ENCODE results near the gene ABCA1.
"Not testable (repeated sequence)": the region's sequence is repeated elsewhere in the genome, so short reads cannot be mapped to it uniquely, and the experiment has no call there.

ABCA1 gene

DNA sequence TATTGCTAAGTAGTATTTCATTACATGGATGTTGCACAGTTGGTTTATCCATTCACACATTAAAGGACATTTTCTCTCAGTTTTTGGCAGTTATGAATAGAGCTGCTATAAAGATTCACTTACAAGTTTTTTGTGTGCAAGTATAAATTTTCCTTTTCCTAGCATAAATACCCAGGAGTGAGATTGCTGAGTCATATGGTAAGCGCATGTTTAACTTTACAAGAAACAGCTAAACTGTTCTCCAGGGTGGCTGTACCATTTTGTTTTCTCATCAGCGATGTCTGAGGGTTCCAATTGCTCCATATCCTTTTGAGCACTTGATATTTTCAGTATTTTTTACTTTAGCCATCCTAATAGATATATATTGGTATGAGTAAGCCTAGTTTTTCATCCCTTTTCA, 16.4 kb upstream of the ABCA1 start:
- FAIRE-seq, result no peak

DNA sequence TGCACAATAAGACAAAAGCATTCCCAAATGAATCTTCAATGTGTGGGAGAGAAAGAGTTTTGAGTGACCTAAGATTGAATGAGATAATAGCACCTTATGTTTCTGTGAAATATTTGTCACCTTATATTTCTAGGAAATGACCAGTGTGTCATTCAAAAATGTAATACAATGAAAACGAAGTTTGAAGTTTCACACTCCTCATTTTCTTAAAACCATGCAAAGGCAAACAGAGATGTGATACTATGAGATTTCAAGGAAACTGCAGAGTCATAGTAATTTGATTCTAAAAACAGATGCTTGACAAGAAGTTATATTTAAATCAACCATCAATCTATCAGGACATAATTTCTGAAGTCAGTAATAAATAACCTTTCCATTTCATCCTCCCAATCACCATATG, 13.6 kb upstream of the ABCA1 start:
- FAIRE-seq, result no peak

DNA sequence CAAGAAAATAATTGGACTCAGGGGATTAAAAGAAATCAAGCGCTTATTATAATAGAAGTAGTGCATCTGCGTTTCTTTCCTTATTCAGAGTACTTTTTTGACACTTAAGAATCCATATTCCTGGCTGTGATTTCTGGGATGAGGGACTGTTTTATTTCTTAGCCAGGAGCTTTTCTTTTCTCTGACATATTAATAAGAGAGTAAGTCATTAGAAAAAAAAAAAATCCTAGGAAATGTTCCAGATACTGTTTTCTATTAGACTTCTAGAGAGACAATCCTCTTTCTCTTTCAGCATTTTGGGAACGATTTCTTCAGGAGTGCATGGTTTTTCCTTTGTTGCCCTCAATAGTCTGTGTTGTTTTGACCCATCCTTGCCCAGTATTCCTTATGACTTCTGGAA, 8.3 kb upstream of the ABCA1 start:
- FAIRE-seq, result peak; percentile 51

DNA sequence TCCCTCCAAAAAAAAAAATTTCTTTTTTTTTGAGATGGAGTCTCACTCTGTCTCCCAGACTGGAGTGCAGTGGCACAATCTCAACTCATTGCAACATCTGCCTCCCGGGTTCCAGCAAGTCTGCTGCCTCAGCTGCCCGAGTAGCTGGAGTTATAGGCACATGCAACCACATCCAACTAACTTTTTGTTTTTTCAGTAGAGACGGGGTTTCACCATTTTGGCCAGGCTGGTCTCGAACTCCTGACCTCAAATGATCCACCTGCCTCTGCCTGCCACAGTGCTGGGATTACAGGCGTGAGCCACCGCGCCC, 7.5 kb upstream of the ABCA1 start:
- not testable (repeated sequence) for FAIRE-seq

DNA sequence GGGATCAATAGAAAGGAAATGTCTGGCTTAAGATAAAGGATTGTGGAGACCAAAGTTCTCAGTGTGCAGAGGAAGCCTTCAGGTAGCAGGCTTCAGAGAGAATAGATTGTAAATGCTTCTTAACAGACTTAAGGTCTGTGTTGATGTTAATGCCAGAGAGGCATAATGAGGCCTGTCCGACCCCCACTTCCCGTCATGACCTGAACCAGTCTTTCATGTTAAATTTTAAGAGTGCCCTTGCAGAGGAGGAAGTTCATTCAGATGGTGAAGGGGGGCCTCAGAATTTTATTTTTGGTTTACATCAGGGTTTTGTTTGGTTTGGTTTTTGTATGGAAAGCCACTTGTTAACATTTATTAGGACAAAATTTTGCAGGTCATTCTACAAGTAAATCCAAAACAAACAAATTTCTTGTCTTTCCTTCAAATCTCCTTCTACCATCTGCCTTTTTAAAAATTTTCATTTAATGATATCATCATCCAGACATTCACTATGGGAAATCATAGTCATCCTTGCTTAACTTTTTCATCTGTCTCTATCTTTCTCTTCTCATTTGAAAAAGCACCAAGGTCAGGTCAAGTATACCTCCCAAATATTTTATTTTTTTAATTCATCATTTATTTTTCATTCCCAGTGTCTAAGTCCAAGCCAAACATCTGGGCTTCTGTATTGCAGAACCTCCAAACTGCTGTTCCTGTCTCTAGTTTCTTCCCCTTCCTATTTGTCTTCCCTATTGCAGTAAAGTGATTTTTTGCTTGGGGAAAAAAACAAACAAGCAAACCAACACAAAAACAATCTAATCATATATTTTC, 6.9 kb upstream of the ABCA1 start:
- peak; percentile 89 for FAIRE-seq

DNA sequence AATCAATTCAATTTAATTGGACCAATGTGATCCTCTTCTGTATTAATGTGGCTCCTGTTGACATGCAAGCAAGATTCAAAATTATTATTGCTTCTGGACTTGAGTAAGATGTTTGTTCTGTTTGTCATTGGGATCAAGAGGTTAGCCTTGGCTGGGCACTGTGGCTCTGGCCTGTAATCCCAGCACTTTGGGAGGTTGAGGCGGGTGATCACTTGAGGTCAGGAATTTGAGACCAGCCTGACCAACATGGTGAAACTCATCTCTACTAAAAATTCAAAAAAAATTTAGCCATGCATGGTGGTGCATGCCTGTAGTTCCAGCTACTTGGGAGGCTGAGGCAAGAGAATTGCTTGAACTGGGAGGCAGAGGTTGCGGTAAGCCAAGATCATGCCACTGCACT, 5.1 kb upstream of the ABCA1 start:
- not testable (repeated sequence) for FAIRE-seq

DNA sequence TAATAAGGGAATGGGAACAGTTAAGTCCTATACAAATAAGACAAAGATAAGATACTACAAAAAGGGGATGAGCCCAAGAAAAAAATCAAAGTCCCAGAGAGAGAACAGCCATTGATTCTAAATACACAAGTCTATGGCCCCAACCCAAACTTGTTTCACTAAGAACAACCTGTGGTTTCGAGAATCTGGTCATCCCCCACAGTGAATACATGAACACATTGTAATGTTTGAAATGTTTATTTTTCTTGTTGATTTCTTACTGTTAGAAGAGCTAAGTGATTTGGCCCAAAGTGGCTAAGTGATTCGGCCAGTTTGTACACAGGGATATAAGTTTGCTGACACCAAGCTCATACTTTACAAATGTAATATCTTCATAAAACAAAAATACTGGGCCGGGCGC, 3.3 kb upstream of the ABCA1 start:
- FAIRE-seq, result no peak

DNA sequence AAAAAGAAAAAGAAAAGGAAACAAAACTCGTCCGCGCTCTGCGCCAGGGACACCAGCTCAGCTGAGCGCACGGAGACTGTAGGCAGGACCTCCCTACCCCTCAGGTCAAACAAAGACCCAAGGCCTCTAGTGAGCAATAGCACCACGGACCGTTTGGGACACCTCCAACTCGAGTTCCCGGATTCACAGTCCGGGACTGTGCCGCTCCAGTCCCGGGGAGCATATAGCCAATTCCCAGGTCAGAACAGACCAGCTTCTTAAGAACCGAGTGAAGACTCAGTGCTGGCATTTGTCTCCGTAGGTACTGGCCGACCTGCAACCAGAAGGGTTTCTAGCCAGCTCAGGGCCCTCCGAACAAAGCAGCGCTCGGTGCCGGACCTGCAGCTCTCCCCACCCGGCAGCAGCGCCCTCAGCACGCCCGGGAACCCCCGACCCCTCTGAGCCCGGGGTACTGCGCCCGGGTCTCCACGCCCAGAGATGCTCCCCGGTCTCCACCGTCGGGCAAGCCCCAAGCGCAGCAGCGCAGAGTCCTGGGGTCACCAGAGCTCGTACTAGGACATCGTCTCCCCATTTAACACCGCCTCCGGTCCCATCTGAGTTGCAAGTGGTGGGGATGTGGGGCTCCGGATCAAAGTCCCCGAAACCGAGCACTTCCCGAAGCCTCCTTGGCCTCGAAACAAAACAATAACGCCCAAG, 591 bp downstream of the ABCA1 start:
- no peak for FAIRE-seq

DNA sequence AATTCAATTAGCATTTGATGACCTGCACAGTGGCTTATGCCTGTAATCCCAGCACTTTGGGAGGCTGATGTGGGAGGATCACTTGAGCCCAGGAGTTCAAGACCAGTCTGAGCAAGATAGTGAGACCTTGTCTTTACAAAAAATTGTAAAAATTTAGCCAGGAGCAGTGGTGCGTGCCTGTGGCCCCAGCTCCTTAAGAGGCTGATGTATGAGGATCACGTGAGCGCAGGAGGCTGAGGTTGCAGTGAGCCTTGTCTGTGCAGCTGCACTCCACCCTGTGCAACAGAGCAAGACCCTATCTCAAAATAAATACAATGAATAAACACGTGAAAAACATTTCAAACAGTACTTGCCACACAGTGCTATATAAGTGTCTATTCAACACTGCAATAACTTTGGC, 4.2 kb downstream of the ABCA1 start:
- FAIRE-seq, result no peak

DNA sequence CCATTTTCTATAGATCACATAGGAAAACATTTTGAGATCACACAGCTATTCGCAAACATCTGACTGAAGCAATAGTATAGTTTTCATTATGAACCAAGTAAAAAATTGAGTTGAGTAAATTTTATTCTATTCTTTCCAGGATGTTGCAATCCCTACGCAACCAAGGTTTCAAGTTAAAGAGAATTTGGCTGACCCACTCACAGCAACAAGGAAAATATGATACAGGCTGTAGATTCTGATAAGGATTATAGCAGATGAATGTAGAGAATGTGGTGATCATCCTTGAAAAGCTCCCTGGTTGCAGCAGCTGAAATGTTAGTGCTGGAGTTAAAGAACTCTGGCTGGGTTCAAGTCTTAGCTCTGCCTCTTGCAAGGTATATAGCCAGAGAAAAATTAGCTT, 4.7 kb downstream of the ABCA1 start:
- FAIRE-seq, result no peak

DNA sequence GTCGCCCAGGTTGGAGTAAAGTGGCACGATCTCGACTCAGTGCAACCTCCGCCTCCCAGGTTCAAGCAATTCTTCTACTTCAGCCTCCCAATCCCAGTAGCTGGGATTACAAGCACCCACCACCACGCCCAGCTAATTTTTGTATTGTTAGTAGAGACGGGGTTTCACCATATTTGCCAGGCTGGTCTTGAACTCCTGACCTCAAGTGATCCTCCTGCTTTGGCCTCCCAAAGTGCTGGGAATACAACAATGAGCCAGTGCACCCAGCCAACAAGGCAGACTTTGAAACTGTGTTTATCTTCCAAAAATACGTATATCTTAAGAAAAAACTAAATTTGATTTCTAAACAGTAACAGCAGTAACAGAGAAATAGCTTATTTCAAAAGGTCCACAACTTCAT, 5.2 kb downstream of the ABCA1 start:
- not testable (repeated sequence) for FAIRE-seq

DNA sequence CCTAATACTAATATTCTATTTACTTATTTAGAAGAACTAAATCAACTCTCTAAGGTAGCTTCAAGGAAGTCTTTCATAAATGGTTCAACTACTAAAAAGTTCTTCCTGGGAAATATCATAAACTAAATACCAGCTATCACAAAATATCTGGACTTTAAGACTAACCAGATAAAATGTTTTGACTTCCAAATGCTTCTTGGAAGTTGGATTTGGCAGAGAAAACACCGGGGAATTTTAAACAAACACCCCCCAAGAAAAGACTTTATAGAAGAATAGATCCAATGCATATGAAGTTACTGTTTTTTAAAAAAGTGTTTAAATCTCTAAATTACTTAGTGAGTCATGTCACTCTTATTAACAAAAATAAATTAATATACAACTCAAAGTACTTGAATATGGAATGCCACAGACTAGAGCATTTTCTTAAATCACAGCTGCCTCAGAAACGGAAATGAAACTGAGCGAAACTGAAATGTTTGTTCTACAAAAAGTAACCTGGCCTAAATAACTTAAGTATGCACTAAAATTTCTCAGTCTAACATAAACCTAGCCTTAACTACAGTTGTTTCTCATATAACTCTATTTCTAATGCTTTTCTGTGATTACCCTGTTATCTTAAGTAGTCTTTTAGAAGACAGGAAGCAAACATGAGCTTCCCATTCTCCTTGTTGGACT, 6.8 kb downstream of the ABCA1 start:
- FAIRE-seq, result peak; percentile 81

DNA sequence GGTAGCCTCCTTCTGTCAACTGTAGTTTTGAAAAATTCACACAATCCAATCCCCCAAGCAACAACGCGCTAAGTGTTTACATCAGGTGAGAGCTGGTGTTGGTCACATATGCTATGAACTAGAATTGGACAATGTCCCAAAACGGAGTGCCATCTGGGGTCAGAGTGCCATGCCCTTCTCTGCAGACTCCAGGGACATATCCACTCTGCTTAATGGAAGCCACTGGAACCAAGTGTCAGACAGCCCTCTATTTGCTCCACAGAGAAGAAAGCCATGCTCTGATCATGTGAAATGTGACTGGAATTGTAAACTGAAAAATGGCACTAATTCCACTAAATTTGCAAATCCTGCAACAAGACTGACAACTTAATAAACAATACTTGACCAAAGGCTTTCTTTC, 12.2 kb downstream of the ABCA1 start:
- no peak for FAIRE-seq

DNA sequence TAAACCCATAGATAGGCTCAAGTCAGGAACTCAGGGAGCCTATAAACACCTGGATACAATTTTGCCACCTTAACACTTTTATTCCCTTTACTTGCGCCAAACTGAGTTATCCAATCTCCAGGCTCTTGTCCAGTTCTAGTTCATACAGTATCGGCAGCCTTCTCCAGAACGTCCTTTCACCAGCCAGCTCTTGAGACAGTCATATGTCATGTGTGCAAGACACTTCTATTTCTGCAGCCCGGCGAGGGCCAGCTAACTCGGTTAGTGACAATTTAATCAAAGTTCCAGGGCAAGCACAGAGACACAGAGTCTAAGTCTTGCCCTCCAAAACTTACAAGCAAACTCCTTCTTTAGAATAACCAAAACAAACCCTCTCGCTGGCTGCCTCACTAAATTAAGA, 12.9 kb downstream of the ABCA1 start:
- no peak for FAIRE-seq

DNA sequence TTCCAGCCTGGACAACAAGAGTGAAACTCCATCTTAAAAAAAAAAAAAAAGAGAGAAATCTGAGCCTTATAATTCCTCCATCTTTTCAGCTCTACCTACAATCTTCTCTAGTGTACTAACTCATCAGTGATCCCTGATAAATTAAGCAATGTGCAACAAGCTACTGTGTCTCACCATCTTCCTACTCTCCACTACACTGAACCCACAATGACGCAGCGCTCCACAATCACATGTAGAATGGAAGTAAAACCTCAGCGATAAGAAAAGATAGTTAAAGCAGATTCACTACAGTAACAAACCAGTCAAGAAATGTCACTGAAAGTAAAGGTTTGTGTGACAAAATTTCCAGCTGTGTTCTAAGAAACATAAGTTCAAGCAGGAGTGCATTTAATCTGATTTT, 13.5 kb downstream of the ABCA1 start:
- FAIRE-seq, result no peak

DNA sequence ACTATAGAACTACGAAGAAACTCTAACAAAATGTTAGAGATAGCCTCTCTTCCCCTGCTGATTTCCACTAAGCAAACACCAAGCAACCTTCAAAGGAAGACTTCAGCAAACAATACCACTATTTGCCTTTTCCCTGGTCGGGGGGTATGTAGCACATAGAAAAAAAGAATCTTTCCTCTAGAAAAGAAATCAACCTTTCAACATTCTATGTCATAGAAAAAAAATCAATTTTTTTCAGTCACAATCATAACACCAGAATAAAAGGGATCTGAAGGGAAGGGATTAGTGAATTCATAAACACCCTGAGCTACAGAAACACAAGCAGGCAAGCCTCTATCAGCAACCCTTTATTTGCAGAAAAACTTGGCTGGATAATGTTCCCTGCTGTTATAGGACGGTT, 15.3 kb downstream of the ABCA1 start:
- FAIRE-seq, result no peak

DNA sequence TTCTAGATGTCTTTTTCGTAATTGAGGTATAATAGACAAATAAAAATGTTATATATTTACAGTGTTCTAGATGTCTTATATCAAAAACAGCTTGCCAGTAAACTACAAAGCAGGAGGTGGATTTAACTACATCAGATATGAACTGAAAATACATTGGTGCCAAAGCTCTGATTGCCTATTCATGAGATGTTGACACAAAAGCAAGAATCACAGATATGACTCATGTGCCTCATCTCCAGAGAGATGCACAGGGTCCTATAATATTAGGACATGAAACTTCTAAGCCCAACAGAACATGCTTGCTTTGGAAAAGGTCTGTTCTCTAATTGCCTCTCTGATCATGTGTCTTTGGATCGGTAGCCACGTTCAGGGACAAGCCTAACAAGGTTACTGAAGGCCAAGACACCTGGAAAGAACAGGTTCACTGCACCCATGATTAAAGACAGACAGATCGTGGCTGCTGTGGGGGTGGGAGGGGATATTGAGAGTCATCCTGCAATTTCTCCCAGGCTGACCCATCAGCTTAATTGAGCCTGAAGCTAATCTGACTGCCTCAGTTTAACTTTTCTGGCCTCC, 16.8 kb downstream of the ABCA1 start:
- no peak for FAIRE-seq

DNA sequence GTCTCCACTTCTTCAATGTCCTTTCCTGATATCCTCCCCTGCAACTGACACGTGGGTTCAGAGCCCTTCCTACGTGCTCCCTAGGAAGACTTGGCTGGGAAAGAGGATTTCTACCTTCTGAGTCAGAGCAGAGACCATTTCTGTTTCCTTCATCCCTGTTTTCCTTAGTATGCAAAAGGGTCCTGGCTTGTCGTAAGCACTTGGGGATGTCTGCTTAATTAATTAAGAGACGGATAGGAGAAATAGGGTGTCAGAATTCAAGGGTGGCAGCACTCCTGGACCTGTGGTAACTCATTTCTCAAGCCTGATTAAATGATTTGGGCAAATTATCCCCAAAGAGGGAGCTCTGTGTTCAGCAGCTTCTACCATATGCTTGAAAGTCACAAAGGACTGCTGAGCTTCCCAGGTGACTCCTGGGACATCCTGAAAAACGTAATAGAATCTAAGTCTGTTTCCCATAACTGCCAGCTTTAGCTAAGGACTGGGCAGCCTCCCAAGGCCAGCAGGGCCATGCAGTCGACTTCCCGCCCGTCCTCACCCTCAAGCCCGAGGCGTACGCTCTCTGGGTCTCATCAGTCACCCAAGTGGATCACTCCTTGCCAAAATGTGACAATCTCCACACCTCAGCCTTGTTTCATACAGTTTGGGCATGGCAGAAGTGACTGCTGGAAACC, 20.5 kb downstream of the ABCA1 start:
- no peak for FAIRE-seq

DNA sequence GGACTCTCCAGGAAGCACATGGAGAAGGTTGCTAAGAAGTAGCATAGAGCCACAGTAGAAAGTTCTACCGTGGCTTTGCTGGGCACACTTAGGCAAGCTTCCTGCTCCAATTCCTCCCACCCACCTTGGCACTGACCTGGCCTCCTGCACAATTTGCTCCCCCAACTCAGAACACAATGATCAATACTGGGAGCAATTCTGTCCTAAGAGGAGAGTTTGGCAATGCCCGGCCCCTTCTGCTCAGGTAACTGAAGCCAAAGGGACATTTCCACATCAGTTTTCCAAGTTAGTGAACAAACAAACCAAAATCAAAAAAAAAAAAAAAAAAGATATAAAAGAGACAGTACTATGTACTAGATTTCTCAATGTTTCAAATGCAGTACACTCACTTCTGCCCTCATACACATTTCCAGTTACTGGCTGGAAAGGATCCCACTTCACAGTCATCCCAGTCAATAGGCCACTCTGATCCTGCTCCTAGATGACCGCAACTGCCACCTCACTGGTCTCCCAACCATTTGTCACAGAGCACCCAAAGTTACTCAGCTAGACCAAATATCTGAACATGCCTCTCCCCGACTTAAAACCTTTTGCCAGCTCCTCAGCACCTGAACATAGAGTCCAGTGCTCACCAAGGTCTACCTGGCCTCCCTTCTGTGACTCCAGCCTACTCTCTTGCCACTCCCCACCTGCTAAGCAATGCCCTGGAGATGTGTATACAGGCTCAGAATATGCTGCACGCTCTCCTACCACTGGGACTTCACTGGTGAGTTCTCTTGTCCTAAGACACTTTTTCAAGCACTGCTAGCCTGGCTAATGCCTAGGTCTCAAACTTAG, 21.3 kb downstream of the ABCA1 start:
- no peak for FAIRE-seq

DNA sequence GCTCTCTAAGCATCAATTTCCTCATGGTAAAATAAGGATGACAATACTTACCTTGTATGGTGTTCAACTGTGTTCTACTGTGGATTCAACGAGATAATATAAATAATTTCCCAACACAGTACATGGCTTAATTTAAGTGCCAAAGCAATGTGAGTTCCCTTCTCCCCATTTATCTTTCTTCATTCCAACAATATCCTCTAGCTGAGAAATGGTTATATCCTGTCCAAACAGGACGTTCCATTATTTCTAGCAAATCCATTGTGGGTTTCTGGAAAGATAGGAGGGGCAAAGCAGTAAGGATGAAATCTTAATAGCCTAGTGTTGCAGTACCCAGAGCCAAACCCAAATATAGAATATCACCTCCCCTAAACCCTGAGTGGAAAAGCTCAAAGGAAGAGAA, 22.0 kb downstream of the ABCA1 start:
- no peak for FAIRE-seq

DNA sequence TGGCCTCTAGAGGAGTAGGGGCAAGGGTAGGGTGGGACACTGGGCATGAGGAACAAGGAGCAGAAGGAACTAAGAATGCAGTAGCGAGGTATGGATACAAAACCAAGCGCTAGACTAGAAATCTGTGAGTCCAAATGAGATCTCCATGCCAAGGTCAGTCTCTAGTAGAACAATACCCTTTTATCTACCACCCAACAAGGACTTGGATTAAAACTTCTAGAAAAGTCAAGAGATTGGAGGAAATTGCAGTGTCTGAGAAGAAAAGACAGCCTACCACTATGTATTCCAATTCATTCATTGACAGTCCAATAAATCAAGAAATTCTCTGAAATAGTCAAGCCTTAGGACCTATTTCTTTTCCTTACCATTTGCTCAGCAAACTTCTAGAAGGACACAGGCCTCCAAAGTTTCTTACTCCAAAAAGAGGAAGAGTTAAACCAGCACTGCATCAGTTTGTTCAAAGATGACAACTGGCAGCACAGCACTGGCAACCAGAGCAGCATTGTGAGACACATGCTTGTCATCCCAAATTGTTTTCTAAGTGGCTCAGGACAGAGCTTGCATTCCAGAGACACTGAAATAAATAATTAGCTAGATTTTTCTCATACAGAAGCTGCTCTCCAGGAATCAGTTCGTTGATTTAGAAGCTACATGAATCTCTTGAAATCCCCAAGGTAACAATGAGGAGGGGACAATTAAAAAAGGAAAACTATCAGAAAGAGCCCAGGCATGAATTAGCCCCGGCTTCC, 22.6 kb downstream of the ABCA1 start:
- FAIRE-seq, result no peak

DNA sequence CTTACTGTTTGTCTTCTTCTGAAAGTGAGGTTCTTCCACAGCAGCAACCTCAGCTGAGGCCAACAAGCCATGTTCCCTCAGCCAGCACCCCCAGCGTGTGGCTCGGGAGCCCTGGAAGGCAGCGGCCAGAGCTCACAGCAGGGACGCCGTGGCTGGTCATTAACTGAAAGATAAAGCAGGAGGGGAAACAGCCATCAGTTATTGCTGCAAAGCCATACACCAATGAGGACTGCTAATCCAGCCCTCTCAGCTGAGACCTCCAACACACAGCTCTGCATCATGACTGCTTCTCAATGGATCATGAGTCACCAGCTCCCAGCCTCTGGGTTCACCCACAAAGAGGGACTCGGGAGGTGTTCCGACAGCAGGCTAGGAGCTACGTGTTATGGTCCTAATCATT, 24.3 kb downstream of the ABCA1 start:
- FAIRE-seq, result no peak
